ENCODE measurements around the gene CCT4.

DNA sequence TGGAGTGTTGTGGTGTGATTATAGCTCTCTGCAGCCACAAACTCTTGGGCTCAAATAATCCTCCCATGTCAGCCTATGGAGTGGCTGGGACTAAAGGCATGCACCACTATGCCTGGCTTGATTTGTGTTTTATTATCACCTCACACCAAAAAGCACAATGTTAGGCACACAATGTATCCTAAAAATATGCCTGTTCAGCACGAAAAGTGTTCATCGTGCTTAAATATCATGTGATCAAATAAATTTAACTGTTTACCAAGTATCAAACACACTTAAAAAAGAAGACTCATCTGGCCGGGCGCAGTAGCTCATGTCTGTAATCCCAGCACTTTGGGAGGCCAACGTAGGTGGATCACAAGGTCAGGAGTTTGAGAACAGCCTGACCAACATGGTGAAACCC, 5.6 kb downstream of the CCT4 start:
- TF ChIP-seq CTCF (IDR thresholded peaks at IDR 0.05 in 8 of 11, conservative IDR thresholded peaks at IDR 0.05 in 3 of 11) = no peak
- no peak for TF ChIP-seq POLR2AphosphoS5 (IDR thresholded peaks at IDR 0.05)
- TF ChIP-seq POLR2A (IDR thresholded peaks at IDR 0.05) = no peak

Measured in spleen (tissue), 7 donors.